K562 treated with DMSO at 1 percent for 12 hours (cell line): ENCODE measurements around the gene FAM120A. TPM values are rescaled to one million over a fixed set of nuclear protein-coding genes. Genes with fewer than 3 reads are reported as not detected.

Experiments
- total RNA-seq: library from RNA; unstranded; fragments of 300-600 nt; gene quantifications from 2 replicates; pipeline ENCODE4 v1.2.3, GENCODE V29; 2022; ENCODE audit not compliant: insufficient read depth

FAM120A gene
- total RNA-seq: 8.5 and 29.9 TPM in 2 replicates

GRCh38 chr9:93450945-93451815 lies at the start of gene FAM120A:
Gene FAM120A (plus strand): TSS chr9:93451685. CDS start chr9:93451916, 231 bp downstream.

GRCh38 chr9:93453047-93453914 lies 1.8 kb downstream of the FAM120A start, which contains the start of gene FAM120AOS:
Gene FAM120AOS (minus strand): TSS chr9:93453581. CDS start chr9:93452709, 872 bp downstream.

GRCh38 chr9:93576258-93577077 lies 125.0 kb downstream of the FAM120A start, which contains the start of gene PHF2:
Gene PHF2 (plus strand): TSS chr9:93576584. CDS start chr9:93576774, 190 bp downstream.

Other genes starting within 250 kb of the FAM120A start
- gene FAM120AOS, start 1.9 kb downstream of the FAM120A start, total RNA-seq: 26.9 and 42.5 TPM in 2 replicates
- gene PHF2, start 124.9 kb downstream of the FAM120A start, total RNA-seq: 7.5 and 17.9 TPM in 2 replicates